SH-SY5Y (cell line): ENCODE measurements around the gene ADK.

Source experiments
- GATA2 ChIP-seq: IDR thresholded peaks from 2 replicates; pipeline ENCODE4 v1.6.1; 2011; ENCODE audit warnings: mild to moderate bottlenecking, low read depth, low read length
- GATA3 ChIP-seq: IDR thresholded peaks from 2 replicates; pipeline ENCODE4 v1.6.1; 2011; ENCODE audit warnings: low read depth, mild to moderate bottlenecking, low read length, moderate library complexity

DNA sequence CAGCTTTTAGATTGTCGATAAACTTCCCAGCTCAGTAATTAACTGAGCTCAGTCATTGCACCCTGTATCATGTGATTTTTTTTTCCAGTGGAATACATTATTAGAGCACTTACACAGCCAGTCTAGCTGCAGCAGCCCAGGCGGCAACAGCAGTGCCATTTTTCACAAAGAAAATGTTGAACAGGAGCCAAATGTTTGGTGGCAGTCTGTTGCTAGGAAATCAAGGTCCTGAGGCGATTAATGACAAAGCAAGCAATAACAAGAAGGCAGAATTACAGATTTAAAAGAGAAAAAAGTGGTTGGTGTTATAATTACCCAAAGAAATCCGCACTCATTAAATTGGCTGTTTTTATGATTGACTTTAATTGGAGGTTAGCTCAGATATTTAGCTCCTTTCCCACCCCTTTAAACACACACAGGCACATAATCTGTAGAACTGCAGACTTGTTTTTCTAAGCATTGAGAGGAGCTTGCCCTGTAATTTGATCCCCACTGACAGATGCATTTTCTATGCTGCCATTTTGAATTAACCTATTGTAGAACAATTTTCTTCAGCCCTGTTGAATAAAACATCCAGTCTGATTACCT lies 267.4 kb downstream of the ADK start:
- TF ChIP-seq GATA2 (peak; percentile 46; the same call in 1 of the 2 replicates), GATA3 (no peak)
